KMS-11 (cell line): ENCODE results near the gene HNRNPA1.

Source experiments
- H2AFZ ChIP-seq: fragments of 200-600 bp; sonication (generic); 2 replicates; pipeline ENCODE4 v1.6.1; 2016; ENCODE audit warnings: antibody characterized with exemption, mixed run types, low read depth
- H3K27ac ChIP-seq: fragments of 200-600 bp; sonication (generic); 2 replicates; pipeline ENCODE4 v1.6.1; 2016; ENCODE audit warnings: mild to moderate bottlenecking, mixed run types
- H3K27me3 ChIP-seq: fragments of 200-600 bp; sonication (generic); 2 replicates; pipeline ENCODE4 v1.6.1; 2017; ENCODE audit warnings: mild to moderate bottlenecking, low read depth, mixed run types, moderate library complexity; ENCODE audit not compliant: insufficient read depth
- H3K36me3 ChIP-seq: fragments of 200-600 bp; sonication (generic); 2 replicates; pipeline ENCODE4 v1.6.1; 2017; ENCODE audit warnings: mild to moderate bottlenecking, mixed run types; ENCODE audit not compliant: insufficient read depth
- H3K4me1 ChIP-seq: fragments of 200-600 bp; sonication (generic); 2 replicates; pipeline ENCODE4 v1.6.1; 2016; ENCODE audit warnings: mild to moderate bottlenecking, low read depth, mixed run types; ENCODE audit not compliant: poor library complexity, severe bottlenecking
- H3K4me2 ChIP-seq: fragments of 200-600 bp; sonication (generic); 2 replicates; pipeline ENCODE4 v1.7.0; 2016; ENCODE audit warnings: mild to moderate bottlenecking, mixed run types
- H3K4me3 ChIP-seq: fragments of 200-600 bp; sonication (generic); IDR thresholded peaks from 2 replicates; pipeline ENCODE4 v1.6.1; 2017; ENCODE audit warnings: low read depth, low read length, mixed read lengths; ENCODE audit not compliant: insufficient read depth
- H3K79me2 ChIP-seq: fragments of 200-600 bp; sonication (generic); 2 replicates; pipeline ENCODE4 v1.6.1; 2016; ENCODE audit warnings: low read depth, mixed run types; ENCODE audit not compliant: insufficient read depth
- H3K9ac ChIP-seq: fragments of 200-600 bp; sonication (generic); 2 replicates; pipeline ENCODE4 v1.6.1; 2016; ENCODE audit warnings: mild to moderate bottlenecking, mixed run types
- H4K20me1 ChIP-seq: fragments of 200-600 bp; sonication (generic); 2 replicates; pipeline ENCODE4 v1.6.1; 2016; ENCODE audit warnings: mild to moderate bottlenecking, mixed run types; ENCODE audit not compliant: insufficient read depth
- CTCF ChIP-seq: fragments of 200-600 bp; sonication (generic); conservative IDR thresholded peaks from 2 replicates; pipeline ENCODE4 v1.6.1; 2017; ENCODE audit warnings: low read depth, mild to moderate bottlenecking, antibody characterized with exemption, low read length, moderate library complexity, mixed read lengths

HNRNPA1 gene

GRCh38 chr12:54259194-54260011, 21.1 kb upstream of the HNRNPA1 start:
- H3K79me2 ChIP-seq = peaks cover 5% of the 10 kb centered on the region; the same call in 1 of the 2 replicates
- peak overlapping the region; percentile 50 for H3K4me2 ChIP-seq
- TF ChIP-seq CTCF = no peak
- H3K4me3 ChIP-seq = no peak overlapping the region
- no peaks in the 10 kb centered on the region for H3K27me3 ChIP-seq
- H3K36me3 ChIP-seq = no peaks in the 10 kb centered on the region; the same call in 1 of the 2 replicates
- peaks cover 47% of the 10 kb centered on the region for H3K4me1 ChIP-seq
- H3K9ac ChIP-seq = peak overlapping the region; percentile 19; the same call in 1 of the 2 replicates
- H2AFZ ChIP-seq = peak overlapping the region; percentile 11; the same call in 1 of the 2 replicates
- peak overlapping the region; percentile 47 for H3K27ac ChIP-seq
- H4K20me1 ChIP-seq = no peaks in the 10 kb centered on the region

- Histone ChIP-seq H3K27ac (no peak overlapping the region), H4K20me1 (no peaks in the 10 kb centered on the region), H3K27me3 (no peaks in the 10 kb centered on the region), H2AFZ (no peak overlapping the region), H3K79me2 (peaks cover 5% of the 10 kb centered on the region; the same call in 1 of the 2 replicates), H3K4me2 (no peak overlapping the region), H3K4me3 (no peak overlapping the region), H3K4me1 (peaks cover 47% of the 10 kb centered on the region), H3K36me3 (no peaks in the 10 kb centered on the region; the same call in 1 of the 2 replicates), H3K9ac (no peak overlapping the region)
- TF ChIP-seq CTCF = no peak
These were observed 18.6 kb upstream of the HNRNPA1 start for GRCh38 chr12:54261815-54262402.

- Histone ChIP-seq H3K4me1 (peaks cover 47% of the 10 kb centered on the region), H4K20me1 (no peaks in the 10 kb centered on the region), H3K27ac (no peak overlapping the region), H3K4me2 (no peak overlapping the region), H3K4me3 (no peak overlapping the region), H3K9ac (no peak overlapping the region), H2AFZ (no peak overlapping the region), H3K27me3 (no peaks in the 10 kb centered on the region), H3K36me3 (no peaks in the 10 kb centered on the region; the same call in 1 of the 2 replicates), H3K79me2 (peaks cover 5% of the 10 kb centered on the region; the same call in 1 of the 2 replicates)
- no peak for TF ChIP-seq CTCF
These were observed 18.1 kb upstream of the HNRNPA1 start for GRCh38 chr12:54262403-54262925.

- Histone ChIP-seq H3K79me2 (peaks cover 5% of the 10 kb centered on the region; the same call in 1 of the 2 replicates), H3K9ac (no peak overlapping the region), H3K27ac (no peak overlapping the region)
These were observed 15.1 kb upstream of the HNRNPA1 start for GRCh38 chr12:54265364-54265812.

More at GRCh38 chr12:54265364-54265812, 15.1 kb upstream of the HNRNPA1 start:
- H3K27me3 ChIP-seq = no peaks in the 10 kb centered on the region
- H3K4me1 ChIP-seq = peaks cover 24% of the 10 kb centered on the region
- no peak overlapping the region for H3K4me2 ChIP-seq
- no peak for TF ChIP-seq CTCF
- no peaks in the 10 kb centered on the region for H4K20me1 ChIP-seq
- no peaks in the 10 kb centered on the region for H3K36me3 ChIP-seq
- H2AFZ ChIP-seq = no peak overlapping the region
- no peak overlapping the region for H3K4me3 ChIP-seq
